Measurements from ENCODE around the gene CLDN6. TPM values are rescaled to one million over a fixed set of nuclear protein-coding genes. Genes with fewer than 3 reads are reported as not detected.

Gene CLDN6
- total RNA-seq, 1 experiment from 2014 or later = 743 TPM

DNA sequence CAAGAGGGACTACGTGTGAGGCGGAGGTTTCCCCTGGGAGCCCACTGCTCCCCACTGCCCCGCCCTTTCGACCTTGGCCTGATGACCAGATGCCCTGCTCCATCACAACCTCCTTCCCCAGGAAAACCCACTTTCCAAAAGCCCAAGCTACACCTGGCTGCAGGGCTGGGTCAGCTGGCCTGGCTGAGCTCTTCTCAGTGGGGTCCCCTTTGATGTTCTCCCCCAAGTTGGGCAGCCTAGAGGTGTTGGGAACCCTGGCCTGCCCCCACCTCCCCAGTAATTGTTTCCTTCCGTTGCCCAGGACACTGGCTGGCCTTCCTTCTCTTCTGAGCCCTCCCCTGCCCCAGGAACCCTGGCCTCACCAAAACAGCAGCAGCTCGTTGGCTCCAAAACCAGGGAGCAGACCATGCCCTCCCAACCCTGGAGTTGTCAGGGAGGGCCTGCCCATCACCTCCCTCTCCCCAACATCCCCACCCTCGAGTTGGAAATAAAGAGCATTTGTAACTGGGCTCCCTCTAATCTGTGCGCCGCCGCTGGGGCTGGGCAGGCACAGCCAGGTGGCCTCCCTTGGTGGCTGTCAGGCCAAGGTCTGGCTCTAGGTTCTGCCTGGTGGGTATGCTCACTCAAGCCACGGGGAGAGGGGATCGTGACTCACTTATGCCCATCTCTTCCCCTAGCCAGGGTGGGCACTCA is 3.8 kb downstream of the CLDN6 start:
- TF ChIP-seq, protein P1, sequence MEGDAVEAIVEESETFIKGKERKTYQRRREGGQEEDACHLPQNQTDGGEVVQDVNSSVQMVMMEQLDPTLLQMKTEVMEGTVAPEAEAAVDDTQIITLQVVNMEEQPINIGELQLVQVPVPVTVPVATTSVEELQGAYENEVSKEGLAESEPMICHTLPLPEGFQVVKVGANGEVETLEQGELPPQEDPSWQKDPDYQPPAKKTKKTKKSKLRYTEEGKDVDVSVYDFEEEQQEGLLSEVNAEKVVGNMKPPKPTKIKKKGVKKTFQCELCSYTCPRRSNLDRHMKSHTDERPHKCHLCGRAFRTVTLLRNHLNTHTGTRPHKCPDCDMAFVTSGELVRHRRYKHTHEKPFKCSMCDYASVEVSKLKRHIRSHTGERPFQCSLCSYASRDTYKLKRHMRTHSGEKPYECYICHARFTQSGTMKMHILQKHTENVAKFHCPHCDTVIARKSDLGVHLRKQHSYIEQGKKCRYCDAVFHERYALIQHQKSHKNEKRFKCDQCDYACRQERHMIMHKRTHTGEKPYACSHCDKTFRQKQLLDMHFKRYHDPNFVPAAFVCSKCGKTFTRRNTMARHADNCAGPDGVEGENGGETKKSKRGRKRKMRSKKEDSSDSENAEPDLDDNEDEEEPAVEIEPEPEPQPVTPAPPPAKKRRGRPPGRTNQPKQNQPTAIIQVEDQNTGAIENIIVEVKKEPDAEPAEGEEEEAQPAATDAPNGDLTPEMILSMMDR (conservative IDR thresholded peaks at IDR 0.05) = no peak
- WGBS (ENCODE audit: extremely low coverage, insufficient read length, low lambda C conversion rate) = no CpG with 5 or more reads among the region's 12 CpGs
- H2BK20ac ChIP-seq (ENCODE audit: low read depth, low read length, poor library complexity, severe bottlenecking) = no peak overlapping the region
- no peak overlapping the region for H3K18ac ChIP-seq (ENCODE audit: insufficient read length, low read depth, low read length)
- no peak overlapping the region for H3K4ac ChIP-seq (ENCODE audit: low read depth, low read length)
- H2BK12ac ChIP-seq (ENCODE audit: insufficient read length, low read depth, low read length) = no peak overlapping the region
- no peak overlapping the region for H4K91ac ChIP-seq (ENCODE audit: insufficient read length, low read depth, low read length)
- no peak for DNase-seq
- H3K14ac ChIP-seq (ENCODE audit: insufficient read depth, low read length) = no peak overlapping the region; the same call in 1 of the 2 replicates
- H3K4me2 ChIP-seq (ENCODE audit: insufficient read depth, insufficient read length, low read length) = no peak overlapping the region
- H4K20me1 ChIP-seq (ENCODE audit: control insufficient read depth, insufficient read depth, insufficient read length) = no peaks in the 10 kb centered on the region
- H3K9me3 ChIP-seq (ENCODE audit: control insufficient read depth, low read depth, low read length) = no peaks in the 10 kb centered on the region
- no peak overlapping the region for H3K56ac ChIP-seq (ENCODE audit: insufficient read length, low read depth, low read length)
- no peak overlapping the region for H2BK15ac ChIP-seq (ENCODE audit: low read depth, low read length)
- no peak overlapping the region for H2AK5ac ChIP-seq (ENCODE audit: insufficient read length, low read length)
- H4K5ac ChIP-seq (ENCODE audit: insufficient read length, low read depth, low read length) = no peak overlapping the region
- H2AFZ ChIP-seq (ENCODE audit: low read length) = no peak overlapping the region
- H3K79me2 ChIP-seq (ENCODE audit: insufficient read depth, low read length) = peaks cover 9% of the 10 kb centered on the region; the same call in 1 of the 2 replicates
- Mint-ChIP-seq H3K36me3 (ENCODE audit: insufficient read depth in 1 of 3, low read depth in 3 of 3) (peaks cover 21 to 32% (median 30%) of the 10 kb centered on the region in 3 experiments), H3K4me1 (peaks cover 45 to 80% of the 10 kb centered on the region in 2 experiments), H3K27me3 (ENCODE audit: low read depth) (peaks cover 7% of the 10 kb centered on the region), H3K27ac (peak overlapping the region; percentile 40 to 93 (median 73); a peak in 5 of 7 replicates), H3K9me3 (no peaks in the 10 kb centered on the region), H3K4me3 (peak overlapping the region; percentile 18 to 65; a peak in 3 of 5 replicates)
- H3K79me1 ChIP-seq (ENCODE audit: insufficient read depth, low read depth, low read length, poor library complexity, severe bottlenecking) = no peaks in the 10 kb centered on the region
- H3K4me1 ChIP-seq (ENCODE audit: insufficient read depth, low read length) = no peaks in the 10 kb centered on the region; the same call in 1 of the 2 replicates
- H3K9ac ChIP-seq (ENCODE audit: extremely low read depth, insufficient read length, low read length) = no peak overlapping the region
- no peak overlapping the region for H3K23ac ChIP-seq (ENCODE audit: insufficient read length, low read depth, low read length)
- H2BK120ac ChIP-seq (ENCODE audit: low read depth, low read length, poor library complexity, severe bottlenecking) = no peak overlapping the region
- no peak overlapping the region for H3K27ac ChIP-seq (ENCODE audit: insufficient read length, low read depth, low read length)
- no peak overlapping the region for H3T11ph ChIP-seq (ENCODE audit: low read length)
- peaks cover 20% of the 10 kb centered on the region for H3K23me2 ChIP-seq (ENCODE audit: insufficient read length, low read depth, low read length, poor library complexity, severe bottlenecking)
- no peaks in the 10 kb centered on the region for H3K27me3 ChIP-seq (ENCODE audit: insufficient read depth, low read length)
- no peak overlapping the region for H2BK5ac ChIP-seq (ENCODE audit: insufficient read length, low read length)
- no peak overlapping the region for H4K8ac ChIP-seq (replicated peaks; ENCODE audit: insufficient read length, low read depth, low read length)

Data from H9 (cell line).